ENCODE data around the gene NKD2.

The NKD2 gene

DNA sequence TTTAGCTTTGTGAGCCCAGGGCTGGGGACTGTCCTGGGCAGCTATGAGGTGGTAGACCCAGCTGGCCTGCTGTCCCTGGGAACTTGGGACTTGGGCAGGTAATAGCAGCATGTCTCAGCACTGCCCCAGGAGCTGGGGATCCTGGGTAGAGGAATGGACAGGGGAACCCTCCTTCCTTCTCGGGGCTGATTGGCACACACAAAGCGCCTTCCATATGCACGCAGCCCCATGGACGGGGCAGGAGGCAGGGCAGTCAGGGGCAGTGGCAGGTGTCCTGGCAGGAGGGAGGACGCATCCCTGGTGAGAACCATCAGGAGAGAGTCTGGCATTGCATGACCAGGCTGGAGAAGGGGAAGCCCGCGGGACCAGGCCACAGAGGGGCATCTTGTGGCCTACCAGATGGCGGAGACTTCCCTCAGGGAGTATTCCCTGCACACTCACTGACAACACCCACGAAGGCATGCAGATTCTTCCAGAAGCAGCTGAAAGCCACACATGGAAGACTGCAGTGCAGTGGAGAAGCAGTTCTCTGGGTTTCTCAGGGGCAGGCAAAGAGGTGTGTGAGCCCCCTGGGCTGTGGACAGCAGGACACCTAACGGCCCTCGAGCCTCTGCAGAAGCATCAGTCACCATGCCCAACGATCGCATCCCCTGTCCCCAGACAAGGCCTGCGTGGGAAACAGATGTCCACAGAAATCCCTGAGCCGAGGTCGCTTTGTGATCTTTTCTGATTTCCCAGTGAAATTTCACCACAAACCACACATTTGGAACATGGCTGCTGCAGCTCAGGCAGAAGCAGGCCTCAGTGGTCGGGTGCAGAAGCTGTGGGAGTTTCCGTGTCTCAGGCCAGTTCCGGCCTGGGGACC is 7.0 kb upstream of the NKD2 start:
- DNase-seq = no peak

DNA sequence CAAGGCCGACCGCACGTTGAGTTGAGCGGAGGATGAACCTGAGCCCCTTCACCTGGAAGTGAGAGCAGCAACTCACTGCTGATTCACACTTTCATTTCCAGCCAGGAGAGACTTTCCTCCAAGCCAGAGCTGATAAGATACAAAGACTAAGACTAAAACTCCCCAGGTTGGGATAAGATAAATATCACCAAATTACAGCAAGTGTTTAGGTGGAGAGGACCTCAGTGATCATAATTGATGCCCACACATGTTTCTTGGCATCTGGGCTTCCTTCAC is 6.4 kb upstream of the NKD2 start:
- DNase-seq = no peak

DNA sequence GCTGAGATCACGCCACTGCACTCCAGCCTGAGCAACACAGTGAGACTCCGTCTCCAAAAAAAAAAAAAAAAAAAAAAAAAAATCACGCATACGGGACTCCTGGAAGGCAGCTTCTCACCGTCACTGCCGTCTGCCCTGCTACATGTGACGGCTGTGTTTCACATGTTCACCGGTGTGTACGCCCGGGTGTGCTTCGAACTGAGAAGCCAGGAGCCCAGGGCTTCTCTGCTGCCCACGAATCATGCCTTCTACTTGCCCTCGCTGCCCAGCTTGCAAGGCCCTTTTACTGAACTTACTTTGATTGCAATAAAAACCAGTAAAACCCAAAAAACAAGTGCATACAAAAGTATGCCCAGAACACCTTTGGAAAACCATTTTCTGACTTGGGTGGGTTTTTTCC is 5.8 kb upstream of the NKD2 start:
- no peak for DNase-seq

DNA sequence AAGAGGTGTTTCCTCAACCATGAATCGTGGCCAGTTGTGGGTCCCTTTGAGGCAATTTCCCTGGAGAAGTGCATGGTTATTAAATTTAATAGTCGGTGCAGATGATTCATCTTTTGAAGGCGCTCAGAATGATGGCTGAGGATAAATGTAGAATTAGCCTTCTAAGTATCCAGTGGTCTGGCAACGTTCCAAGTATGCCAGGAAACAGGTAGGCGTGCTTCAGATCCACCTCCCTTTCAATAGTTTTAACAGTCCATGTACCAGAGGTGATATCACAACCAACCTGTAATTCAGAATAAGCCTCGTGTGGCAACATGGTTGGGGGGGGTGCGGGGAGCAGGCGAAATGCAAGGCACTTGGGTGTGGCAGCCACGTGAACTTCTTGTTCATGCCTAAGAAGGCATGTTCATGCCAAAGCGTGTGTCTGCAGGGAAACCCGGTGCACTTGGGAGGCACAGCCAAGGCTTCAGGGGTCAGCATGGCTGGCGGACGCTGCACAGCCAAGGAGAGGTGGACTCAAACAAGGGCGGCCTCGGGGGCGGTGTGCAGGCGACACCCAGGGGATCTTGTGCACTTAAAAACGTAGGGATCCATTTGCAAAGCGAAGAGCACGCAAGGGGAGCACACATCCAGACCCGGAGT is 5.2 kb upstream of the NKD2 start:
- no peak for DNase-seq

DNA sequence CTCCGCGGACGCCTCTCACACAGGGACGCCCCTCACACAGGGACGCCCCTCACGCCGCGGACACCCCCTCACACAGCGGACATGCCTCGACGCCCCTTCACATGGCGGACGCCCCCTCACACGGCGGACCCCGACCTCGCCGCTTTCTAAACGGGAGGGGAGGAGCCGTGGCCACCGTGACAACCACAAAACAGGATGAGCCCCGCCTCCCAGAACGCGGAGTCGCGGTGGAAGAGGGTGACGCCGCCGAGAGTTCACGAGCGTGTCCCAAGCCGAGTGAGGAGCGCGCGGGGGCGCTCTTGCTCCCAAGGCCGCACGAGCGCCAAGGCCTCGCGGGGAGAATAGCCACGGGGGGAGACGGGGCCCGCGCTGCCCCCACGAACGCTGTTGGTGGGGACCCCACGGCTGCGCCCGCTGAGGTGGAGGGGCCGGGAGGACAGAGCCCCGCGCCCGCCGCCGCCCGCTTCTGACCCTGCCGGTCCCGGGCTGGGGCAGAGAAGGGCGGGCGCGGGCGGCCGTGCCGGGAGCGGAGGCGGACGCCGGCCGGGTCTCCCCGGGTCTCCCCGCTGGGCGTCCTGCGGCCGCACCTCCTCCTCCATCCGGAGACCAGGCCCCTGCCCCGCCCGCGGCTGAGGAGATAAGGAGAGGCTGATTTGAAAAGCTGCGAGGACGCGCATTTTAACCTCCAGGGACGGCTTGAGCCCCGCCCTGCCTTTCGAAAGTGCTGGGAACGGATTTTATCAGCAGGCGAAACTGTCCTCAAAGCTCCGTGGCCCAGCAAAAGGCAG is 3.9 kb upstream of the NKD2 start:
- no peak for DNase-seq

DNA sequence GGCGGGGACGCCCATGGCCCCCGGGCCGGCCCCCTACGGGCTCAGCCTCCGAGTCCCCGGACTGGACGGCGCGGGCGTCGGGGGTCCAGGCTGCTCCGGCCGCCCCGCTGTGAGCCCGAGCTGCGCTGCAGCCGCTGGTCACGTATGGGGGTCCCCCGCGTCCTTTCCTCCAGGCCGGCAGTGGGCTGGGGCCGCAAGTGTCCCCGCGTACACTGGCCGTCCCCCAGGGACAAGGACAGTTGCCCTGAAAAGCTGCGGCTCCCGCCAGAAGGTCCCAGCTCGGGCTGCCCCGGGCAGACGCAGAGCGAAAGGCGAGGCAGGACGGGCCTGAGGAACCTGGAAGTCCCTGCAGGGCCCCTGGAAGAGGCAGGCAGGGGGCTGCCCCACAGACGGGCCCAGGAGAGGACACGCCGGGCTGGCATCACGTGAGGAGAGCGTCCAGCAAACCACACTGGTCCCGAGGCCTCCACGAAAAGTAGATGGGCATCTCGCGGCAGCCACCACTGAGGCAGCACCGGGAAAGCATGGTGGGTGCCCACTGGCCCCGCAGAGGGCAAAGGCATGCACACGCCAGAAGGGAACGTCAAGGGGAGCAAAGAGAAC is 3.3 kb upstream of the NKD2 start:
- no peak for DNase-seq

DNA sequence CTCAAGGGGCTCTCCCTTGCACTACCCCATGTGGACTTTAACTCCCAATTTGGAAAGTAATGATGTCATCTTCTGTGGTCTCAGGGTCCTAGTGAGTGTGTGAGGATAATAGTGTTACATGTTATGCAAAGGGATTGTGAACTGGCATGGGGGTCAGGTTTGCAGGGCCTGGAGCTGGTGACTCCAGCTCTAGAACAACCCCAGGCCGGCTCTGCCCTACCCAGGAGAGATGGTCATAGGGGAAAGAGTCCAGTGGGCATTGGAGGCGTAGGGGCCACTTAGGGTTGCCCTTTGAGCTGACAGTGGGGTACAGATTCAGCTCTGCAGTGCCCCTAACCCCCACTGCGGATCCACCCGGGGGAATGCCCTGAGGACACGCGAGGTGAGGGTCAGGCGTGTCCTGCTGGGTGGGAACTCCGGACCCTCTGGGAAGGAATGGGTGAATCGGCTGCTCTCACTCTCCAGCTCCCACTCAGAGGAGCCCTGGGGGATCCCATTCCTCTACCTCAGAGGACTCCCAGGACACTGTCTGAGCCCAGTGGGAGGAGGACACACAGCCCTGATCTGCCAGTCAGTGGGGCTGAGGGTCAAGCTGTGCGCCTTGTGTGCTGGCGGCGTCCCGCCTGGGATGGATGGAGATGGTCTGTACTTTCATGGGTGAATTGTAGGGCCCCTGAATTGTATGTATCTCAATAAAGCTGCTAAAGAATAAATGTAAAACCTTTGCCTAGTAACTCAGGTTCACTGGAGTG is 2.5 kb upstream of the NKD2 start:
- DNase-seq = no peak

DNA sequence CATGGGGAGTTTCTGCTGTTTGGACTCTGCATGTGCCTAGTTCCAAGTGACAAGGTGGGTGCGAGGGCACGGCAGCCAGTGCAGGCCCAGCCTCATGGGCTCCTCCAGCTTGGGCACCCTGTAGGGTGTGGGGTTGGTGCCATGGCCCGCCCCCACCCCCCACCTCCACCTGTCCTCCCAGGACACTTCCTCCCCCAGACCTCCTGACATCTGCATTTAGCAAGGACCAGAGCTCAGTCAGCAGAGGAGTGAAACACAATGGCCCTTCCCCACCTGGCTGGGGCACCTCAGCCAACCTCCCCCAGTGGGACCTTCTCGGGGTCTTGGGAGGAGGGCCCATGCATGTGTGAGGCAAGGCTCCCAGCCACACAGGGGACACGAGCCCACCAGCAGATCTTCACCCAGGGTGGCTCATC is 1.9 kb upstream of the NKD2 start:
- no peak for DNase-seq

DNA sequence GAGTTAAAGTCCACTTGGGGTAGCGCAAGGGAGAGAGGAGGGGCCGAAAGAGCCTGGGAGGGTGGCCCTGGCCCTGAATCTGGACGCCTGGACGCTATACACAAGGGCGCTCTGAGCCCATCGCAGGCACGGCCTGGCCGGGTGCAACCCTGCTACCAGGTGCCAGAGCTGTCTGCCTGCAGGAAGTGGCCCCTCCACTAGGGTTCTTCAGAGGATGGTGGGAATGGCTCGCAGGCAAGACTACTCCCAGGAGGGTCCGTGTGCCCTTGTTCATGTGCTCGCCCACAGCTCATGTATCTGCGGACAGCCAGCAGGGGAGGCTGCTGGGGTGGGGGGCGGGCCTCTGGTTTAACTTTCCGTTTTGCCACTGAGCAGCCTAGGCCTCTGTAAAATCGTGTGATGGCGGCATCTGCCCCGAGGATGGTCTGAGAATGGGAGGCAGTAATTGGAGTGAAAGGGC is 1.4 kb upstream of the NKD2 start:
- no peak for DNase-seq

DNA sequence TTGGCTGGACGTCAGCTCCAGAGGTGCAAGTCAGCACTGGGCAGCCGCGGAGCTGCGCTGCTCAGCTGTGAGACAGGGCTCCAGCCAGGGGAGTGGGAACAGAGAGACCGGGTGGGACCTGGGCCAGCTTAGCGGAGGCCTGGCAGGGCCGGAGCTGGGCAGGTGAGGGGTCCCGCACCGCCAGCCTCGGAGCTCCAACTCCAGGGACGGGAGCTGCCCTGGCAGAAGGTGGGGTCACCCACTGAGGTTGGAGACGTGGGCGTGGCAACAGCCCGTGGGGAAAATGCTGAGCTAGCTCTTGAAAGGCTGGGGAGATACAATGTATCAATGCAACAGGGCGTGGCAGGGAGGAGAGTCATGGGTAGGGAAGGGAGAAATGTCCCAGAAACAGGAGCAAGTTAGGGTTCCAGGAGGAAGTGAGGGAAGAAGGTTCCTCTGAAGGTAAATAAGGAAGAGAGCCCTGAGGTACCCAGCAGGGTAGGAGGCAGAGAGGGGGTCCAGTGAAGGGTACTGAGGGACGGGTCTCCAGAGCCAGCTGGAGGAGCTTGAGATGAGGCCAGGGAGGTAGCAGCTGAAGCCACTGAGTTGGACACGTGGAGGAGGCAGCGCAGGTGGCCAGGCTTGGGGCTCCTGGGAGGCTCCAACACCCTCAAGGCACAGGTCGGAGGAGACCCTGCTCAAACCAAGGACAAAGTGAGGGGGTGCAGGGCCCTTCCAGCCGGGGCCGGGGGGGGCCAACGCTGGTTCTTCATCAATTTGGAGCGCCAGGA is 736 bp upstream of the NKD2 start:
- DNase-seq = no peak

DNA sequence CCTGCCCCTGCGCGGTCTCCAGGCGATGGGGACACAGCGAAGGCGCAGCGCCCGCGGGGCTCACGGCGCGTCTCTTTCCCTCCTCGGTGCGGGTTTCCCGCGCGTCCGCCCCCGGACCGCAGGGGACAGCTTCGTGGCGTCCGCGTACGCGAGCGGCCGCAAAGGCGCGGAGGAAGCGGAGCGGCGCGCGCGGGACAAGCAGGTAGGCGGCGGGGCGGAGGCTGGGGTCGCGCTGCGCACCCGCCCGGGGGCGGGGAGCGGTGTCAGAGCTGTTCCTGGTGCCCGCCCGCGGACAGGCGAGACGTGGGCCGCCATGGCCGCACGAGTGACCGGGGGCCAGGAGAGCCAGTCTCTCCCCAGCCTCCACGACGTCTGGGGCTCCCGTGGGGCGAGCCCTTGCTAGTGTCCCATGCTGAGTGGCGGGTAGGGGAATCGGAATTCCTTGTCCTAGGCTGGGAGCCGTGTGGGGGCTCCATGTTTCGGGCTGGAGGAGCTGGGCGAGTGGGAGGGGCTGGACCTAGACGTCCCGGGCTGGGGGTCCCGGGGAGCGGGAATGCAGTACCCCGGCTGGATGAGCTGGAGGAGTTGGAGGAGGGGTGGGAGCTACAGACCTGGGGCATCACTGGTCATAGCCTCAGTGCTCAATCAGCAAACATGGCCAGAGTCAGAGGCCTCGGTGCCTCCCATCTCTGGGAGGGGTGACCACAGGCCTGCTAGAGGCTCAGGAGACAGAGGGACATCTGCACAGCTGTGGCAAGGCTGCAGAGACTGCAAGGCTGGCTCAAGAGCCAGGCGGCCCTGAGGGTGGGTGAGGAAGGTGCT is 968 bp downstream of the NKD2 start:
- no peak for DNase-seq

DNA sequence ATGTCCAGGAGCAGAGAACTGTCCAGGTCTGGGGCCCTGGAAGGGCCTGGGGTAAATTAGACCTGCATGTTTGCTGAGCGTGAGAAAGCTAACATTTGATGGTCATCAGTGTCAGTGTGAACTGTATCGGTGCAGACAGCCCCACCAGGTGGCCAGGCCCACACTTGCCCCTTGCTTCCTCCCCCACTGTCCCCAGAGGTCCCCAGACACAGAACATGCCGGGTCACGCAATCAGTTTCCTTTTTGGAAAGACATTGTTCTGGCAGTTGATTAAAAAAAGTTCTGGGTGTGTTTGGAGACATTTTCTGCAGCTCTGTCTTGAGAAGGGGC is 1.5 kb downstream of the NKD2 start:
- DNase-seq = no peak

DNA sequence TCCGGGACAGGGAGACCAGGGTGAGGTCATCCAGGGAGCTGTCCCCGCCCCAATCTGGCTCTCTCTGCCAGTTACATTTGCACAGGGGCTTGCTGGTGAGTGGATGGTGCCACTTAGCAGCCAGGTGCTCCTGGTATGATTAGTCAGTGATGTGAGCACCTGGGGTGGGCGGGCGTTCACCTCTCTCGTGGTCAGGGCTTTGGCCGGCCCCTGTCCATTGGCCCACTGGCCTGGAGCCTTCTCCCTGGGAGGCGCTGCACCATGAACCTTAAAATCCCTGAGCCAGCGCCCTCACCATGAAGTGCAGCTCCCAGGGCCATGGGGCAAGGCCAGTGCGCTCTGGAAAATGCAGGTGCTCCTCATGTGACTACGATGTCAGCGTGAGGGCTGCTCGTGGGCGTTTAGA is 2.0 kb downstream of the NKD2 start:
- DNase-seq = no peak

DNA sequence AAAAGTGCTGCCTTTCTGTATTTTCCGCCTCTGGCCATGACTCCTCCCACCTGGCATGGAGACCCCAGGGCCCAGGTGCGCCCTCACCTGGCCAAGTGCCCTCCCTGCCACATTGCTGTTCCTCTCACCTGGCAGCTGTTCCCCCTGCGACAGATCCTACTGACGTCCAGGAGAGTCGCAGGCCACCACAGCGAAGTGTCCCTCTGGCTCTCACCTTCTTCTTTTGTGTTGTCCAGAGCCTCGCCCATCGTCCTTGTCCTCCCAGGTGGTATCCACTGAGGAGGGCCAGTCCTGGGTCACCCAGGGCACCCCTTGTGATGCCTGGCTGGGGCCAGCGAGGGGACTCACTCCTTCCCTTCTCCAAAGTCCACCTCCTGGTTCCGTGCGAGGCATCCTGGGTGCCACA is 2.6 kb downstream of the NKD2 start:
- DNase-seq = no peak

DNA sequence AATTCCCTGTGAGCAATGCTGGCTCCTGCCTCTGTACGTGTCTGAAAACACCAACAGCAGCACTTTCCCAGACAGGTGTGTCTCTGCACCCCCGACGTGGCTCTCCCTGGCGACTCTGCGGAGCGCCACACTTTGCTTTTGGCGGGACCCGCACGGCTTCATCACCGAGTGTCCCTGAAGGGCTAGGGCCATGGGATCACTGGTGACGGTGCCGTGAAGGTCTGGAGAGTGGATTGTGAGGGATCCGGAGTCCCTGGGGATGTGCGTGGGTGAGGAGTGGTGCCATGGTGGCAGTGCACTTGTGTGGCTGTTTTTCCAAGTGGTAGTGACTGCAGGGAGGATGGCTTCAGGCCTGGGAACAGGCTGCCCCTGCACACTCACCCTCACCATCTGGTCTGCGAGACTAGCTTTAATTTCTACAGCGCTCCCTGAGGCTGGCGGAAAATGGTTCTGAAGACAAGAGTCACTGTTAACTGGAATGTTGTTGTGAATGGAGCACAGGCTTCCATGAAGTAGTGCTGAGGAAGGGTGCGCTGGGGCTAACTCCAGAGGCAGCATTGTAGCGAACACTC is 3.2 kb downstream of the NKD2 start:
- DNase-seq = no peak

DNA sequence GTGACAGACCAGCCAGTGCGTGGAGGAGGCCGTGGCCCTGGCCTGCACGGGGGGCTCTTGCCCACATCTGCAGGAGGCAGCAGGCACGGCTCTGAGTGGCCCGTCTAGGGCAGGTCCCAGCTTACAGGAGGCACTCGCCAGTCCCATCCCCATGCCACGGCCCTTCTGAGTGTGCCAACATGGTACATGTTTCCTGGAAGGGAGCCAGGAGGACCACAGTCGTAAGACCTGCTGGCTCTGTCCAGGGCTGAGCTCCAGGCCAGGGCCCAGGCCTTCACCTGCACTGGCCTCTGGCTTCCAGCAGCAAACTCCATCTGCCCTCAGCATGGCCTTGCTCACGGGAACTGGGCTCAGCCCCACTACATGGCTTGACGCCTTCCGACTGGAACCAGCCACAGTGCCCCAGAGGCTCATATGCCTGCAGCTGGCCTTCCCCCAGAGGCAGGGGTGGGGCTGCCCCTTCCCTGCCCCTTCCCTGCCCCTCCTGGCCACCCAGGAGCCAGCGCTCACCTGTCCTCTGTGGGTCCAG is 3.8 kb downstream of the NKD2 start:
- no peak for DNase-seq

DNA sequence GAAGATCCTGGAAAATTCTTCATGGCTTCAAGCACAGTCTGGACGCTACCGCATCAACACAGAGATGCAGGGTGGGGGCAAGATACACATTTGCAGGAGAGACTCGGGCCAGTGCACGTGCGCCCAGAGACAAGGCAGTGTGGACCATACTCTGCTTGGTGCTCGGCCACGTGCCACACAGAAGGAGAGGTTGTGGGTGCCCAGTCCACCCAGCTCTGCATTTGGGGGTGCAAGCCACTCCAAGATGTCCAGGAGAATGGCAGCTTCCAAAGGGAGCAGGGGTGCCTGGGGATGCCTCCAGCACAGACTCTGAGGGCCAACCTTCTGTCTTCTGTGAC is 4.3 kb downstream of the NKD2 start:
- no peak for DNase-seq

DNA sequence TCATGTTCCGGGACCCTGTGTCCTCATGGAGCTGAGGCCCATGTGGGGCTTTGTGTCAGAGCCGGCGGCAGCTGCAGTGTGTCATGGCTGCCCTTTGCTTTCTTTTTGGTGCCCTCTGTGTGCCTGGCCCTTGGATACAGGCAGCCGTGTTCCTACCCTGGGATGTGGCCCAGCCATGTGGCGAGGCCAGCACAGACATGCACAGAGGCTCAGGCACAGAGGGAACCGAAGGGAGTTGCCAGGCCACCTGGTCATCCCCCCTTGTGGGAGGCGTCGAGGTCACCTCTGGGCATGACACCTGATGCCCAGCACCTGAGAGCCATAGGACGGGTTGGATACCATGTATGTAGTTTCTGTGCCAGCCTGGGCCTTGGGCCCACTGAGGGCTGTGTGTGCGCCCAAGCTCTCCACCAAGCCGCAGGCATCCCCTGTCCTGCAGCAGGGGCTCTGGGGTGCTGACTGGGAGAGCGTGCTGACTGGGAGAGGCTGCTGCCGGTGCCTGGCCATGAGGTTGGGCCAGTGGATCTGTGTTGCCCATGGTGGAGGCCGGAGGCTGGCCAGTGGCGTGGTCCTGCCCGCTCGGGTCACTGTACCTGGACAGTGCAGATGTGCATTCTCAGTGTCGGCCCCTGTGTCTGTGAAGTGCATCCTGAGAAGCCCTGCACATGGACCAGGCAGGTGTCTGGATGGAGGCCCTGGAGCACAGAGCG is 4.8 kb downstream of the NKD2 start:
- no peak for DNase-seq

DNA sequence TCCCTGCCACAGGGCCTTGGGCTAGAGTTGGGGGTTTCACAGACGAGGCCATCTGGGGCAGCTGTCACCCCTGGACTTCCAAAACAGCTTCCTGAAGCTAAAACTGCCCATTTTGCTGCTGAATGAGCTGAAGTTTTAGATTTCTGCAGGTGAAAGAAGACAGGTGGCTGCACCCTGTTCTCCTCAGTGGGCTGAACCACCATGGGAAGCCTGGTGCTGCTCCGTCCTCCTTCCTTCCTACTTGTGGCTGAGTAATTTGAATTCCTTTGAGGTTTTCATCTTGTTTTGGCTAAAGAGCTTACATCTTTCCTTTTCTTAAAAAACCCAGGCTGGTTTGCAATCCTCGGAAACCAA is 5.3 kb downstream of the NKD2 start:
- DNase-seq = no peak

DNA sequence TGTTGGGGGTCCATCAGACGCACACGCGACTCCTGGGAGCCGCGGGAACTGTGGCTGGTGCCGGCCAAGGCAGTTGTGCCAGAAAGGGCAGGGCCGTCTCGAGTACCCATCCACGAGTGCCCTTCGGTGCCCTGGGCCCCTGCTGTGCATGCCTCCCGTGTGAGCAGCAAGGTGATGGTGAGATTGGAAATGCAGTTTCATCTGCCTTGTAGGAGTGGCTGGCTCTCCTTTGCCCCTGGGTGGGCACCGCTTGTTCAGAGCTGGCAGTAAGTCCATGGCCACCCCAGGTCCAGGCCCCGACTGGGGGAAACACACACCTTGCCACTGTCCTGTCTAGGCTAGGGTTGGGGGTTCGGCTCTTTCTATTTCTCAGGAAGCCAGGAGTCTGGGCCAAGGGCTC is 5.7 kb downstream of the NKD2 start:
- no peak for DNase-seq

Data from GOT3 (cell line).